Measurements from ENCODE around the gene PLA2G4E.

Gene PLA2G4E

DNA sequence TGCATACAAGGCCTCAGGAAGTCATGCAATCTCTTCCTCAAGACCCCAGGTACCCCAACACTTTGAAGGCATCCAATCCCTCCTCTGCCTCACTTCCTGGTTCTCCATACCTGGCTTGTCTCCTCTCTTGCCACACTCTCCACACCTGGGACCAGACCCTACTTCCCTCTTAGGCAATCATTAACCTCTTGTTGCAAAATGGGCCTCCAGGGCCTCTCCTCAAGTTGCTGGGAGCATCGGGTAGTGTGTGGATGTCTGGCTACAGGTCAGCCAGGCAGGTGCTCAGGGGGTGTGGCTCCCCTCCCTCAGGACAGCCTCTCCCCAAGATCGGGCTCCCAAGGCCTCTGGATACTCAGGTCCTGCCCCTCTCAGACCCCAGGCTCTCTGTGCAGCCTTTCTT is 8.6 kb downstream of the PLA2G4E start:
- no peaks in the 10 kb centered on the region for H3K36me3 ChIP-seq (ENCODE audit: insufficient read depth, low read length)
- H3K4me2 ChIP-seq (ENCODE audit: low read length) = no peak overlapping the region
- H3K9ac ChIP-seq (ENCODE audit: low read depth, low read length) = no peak overlapping the region
- H3K4me3 ChIP-seq (ENCODE audit: low read length) = no peak overlapping the region
- H3K9me3 ChIP-seq (replicated peaks; ENCODE audit: low read length) = no peaks in the 10 kb centered on the region
- H3K27me3 ChIP-seq (ENCODE audit: control insufficient read depth, insufficient read depth, low read length) = peaks cover 81% of the 10 kb centered on the region
- no peaks in the 10 kb centered on the region for H3K4me1 ChIP-seq (ENCODE audit: control insufficient read depth, insufficient read depth, low read length)

DNA sequence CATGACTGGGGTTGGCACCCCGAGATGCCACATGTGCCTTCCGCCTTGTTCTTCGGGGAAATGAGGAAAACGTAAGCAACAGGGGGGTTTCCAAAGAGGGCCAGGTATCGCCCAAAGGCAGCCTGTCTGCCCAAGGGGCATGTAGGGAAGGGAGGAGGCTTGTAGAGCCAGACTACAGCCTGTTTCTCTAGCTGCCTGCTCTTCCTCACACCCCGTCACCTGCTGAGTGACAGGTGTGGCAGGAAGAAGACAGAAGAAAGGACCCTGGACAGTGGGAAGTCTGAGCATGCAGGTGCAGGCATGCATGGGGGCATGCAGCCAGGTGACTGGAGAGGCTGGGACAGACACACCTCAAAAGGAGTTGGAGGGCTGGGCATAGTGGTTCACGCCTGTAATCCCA is 9.8 kb downstream of the PLA2G4E start:
- Histone ChIP-seq H3K4me3 (ENCODE audit: low read length) (no peak overlapping the region), H3K4me2 (ENCODE audit: low read length) (no peak overlapping the region), H3K36me3 (ENCODE audit: insufficient read depth, low read length) (no peaks in the 10 kb centered on the region), H3K9ac (ENCODE audit: low read depth, low read length) (no peak overlapping the region), H3K9me3 (replicated peaks; ENCODE audit: low read length) (no peaks in the 10 kb centered on the region), H3K4me1 (ENCODE audit: control insufficient read depth, insufficient read depth, low read length) (no peaks in the 10 kb centered on the region), H3K27me3 (ENCODE audit: control insufficient read depth, insufficient read depth, low read length) (peaks cover 76% of the 10 kb centered on the region)

DNA sequence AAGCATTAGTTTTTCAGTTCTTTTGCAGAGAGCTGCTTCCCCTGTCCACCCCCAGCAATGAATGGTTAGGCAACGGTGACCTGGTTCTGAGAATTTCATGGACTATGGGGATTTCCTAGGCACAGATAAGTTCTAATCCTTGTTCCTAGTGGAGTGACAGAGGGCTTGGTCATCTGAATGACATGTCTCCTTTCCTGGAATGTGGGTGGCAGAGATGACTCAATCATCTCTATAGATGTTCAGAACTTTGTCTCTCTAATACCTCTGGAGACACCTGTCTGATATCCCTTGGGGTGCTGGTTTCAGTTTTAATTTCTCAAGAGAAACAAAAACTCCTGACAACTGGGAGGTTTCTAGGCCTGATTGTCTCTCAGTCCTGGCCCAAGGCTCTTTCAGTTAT is 10.4 kb downstream of the PLA2G4E start:
- H3K4me3 ChIP-seq (ENCODE audit: low read length) = no peak overlapping the region
- peaks cover 74% of the 10 kb centered on the region for H3K27me3 ChIP-seq (ENCODE audit: control insufficient read depth, insufficient read depth, low read length)
- H3K4me1 ChIP-seq (ENCODE audit: control insufficient read depth, insufficient read depth, low read length) = no peaks in the 10 kb centered on the region
- no peaks in the 10 kb centered on the region for H3K9me3 ChIP-seq (replicated peaks; ENCODE audit: low read length)
- no peaks in the 10 kb centered on the region for H3K36me3 ChIP-seq (ENCODE audit: insufficient read depth, low read length)
- no peak overlapping the region for H3K4me2 ChIP-seq (ENCODE audit: low read length)
- H3K9ac ChIP-seq (ENCODE audit: low read depth, low read length) = no peak overlapping the region

DNA sequence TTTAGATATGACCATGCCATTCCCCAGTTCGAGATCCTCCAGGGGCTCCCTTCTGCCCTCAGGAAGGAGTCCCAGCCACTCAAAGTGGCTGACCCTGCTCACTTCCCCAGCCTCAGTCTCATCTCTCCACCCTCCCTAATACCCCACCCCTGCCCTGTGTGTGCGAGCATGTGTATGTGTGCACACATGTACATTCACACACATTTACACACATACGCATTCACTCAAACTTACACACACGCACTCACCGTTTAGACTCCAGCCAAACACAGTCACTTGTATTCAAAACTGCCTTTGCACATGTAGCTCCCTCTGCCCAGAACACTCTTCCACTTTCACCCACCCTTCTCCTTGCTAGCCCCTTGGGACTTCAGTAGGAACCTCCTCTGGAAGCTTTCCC is 11.4 kb downstream of the PLA2G4E start:
- H3K9ac ChIP-seq (ENCODE audit: low read depth, low read length) = no peak overlapping the region
- H3K27me3 ChIP-seq (ENCODE audit: control insufficient read depth, insufficient read depth, low read length) = peaks cover 70% of the 10 kb centered on the region
- H3K36me3 ChIP-seq (ENCODE audit: insufficient read depth, low read length) = no peaks in the 10 kb centered on the region
- H3K4me2 ChIP-seq (ENCODE audit: low read length) = no peak overlapping the region
- H3K9me3 ChIP-seq (replicated peaks; ENCODE audit: low read length) = no peaks in the 10 kb centered on the region
- H3K4me1 ChIP-seq (ENCODE audit: control insufficient read depth, insufficient read depth, low read length) = no peaks in the 10 kb centered on the region
- no peak overlapping the region for H3K4me3 ChIP-seq (ENCODE audit: low read length)

DNA sequence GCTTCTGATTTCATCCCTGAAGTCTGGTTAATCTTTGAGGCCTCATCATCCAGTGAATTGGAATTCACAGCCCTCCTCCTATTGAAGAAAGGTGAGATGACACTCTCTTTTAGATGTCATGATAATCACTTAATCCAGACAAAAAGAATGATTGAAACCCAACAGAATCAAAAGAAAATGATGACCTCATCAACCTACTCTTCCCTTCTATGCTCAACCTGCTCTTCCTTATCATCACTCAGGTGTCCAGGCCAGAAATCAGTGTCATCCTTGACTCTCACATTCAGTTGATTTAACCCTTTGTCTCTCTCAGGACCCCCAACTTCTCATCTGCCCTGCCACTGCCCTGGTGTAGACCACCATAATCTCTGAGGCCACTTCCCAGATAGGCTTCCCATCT is 11.8 kb downstream of the PLA2G4E start:
- H3K9me3 ChIP-seq (replicated peaks; ENCODE audit: low read length) = no peaks in the 10 kb centered on the region
- H3K4me3 ChIP-seq (ENCODE audit: low read length) = no peak overlapping the region
- H3K9ac ChIP-seq (ENCODE audit: low read depth, low read length) = no peak overlapping the region
- H3K4me2 ChIP-seq (ENCODE audit: low read length) = no peak overlapping the region
- no peaks in the 10 kb centered on the region for H3K4me1 ChIP-seq (ENCODE audit: control insufficient read depth, insufficient read depth, low read length)
- H3K36me3 ChIP-seq (ENCODE audit: insufficient read depth, low read length) = no peaks in the 10 kb centered on the region
- peaks cover 66% of the 10 kb centered on the region for H3K27me3 ChIP-seq (ENCODE audit: control insufficient read depth, insufficient read depth, low read length)

DNA sequence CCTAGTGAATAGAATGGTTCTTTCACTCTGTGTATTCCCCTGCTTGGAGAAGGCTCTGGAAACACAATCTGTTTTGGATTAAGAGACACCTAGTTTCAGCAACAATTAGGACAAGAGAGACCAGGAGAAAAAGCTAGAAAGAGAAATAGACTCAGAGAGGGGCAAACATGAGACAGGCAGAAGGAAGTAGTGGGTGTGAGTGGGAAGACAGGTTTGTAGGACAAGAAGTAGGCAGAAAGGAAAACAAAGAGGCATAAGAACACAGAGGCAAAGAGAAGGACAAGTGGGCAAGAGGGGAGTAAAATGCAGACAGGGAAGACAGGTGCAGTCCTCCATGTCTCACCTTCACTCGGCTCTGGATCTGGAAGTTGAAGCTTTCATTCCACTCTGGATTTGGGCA is 13.5 kb downstream of the PLA2G4E start:
- Histone ChIP-seq H3K4me3 (ENCODE audit: low read length) (no peak overlapping the region), H3K4me2 (ENCODE audit: low read length) (no peak overlapping the region), H3K27me3 (ENCODE audit: control insufficient read depth, insufficient read depth, low read length) (peaks cover 72% of the 10 kb centered on the region), H3K36me3 (ENCODE audit: insufficient read depth, low read length) (no peaks in the 10 kb centered on the region), H3K4me1 (ENCODE audit: control insufficient read depth, insufficient read depth, low read length) (no peaks in the 10 kb centered on the region), H3K9ac (ENCODE audit: low read depth, low read length) (no peak overlapping the region), H3K9me3 (replicated peaks; ENCODE audit: low read length) (no peaks in the 10 kb centered on the region)

DNA sequence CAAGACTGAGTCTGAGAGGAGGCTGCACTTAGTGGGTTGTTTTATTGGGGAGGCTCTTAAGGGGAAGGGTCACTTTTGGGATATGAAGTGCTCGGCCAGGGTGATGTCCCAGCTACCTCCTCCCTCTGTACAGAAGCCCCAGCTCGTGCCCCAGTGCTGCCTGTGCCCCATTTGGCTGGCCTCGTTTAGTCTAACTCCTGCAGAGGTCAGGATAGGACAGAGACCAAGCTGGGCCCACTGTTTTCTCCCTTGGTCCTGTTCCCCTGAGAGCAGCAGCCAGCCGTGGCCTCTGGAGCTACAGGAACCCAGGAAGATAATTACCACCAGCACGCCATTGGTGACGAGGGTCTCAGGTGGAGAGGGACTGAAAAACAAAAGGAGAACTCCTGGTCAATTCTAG is 18.5 kb downstream of the PLA2G4E start:
- Histone ChIP-seq H3K36me3 (ENCODE audit: insufficient read depth, low read length) (no peaks in the 10 kb centered on the region), H3K9me3 (replicated peaks; ENCODE audit: low read length) (no peaks in the 10 kb centered on the region)

DNA sequence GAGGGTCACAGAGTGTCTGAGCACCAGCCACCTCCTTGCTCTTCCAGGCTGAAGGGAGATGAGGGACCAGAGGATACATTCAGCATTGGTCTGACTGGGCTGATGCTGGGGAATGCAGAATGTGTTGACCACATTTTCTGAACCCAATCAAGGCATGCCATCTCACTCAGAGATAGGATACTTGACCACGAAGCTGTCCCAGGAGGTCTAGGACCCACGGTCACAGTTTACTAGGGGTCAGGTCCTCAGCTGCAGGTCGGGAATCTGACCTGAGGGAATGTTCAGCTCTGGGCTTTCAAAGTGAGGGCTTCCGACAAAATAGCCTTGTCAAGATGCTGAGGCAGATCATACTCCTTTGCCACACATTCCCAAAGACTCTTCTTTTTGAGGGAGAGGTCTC is 19.6 kb downstream of the PLA2G4E start:
- Histone ChIP-seq H3K27me3 (ENCODE audit: control insufficient read depth, insufficient read depth, low read length) (peaks cover 78% of the 10 kb centered on the region), H3K4me1 (ENCODE audit: control insufficient read depth, insufficient read depth, low read length) (no peaks in the 10 kb centered on the region), H3K4me3 (ENCODE audit: low read length) (no peak overlapping the region), H3K4me2 (ENCODE audit: low read length) (no peak overlapping the region), H3K36me3 (ENCODE audit: insufficient read depth, low read length) (no peaks in the 10 kb centered on the region), H3K9ac (ENCODE audit: low read depth, low read length) (no peak overlapping the region), H3K9me3 (replicated peaks; ENCODE audit: low read length) (no peaks in the 10 kb centered on the region)

More for the DNA sequence above, 18.5 kb downstream of the PLA2G4E start:
- Histone ChIP-seq H3K4me2 (ENCODE audit: low read length) (no peak overlapping the region), H3K4me3 (ENCODE audit: low read length) (no peak overlapping the region), H3K27me3 (ENCODE audit: control insufficient read depth, insufficient read depth, low read length) (peaks cover 76% of the 10 kb centered on the region), H3K9ac (ENCODE audit: low read depth, low read length) (no peak overlapping the region), H3K4me1 (ENCODE audit: control insufficient read depth, insufficient read depth, low read length) (no peaks in the 10 kb centered on the region)

DNA sequence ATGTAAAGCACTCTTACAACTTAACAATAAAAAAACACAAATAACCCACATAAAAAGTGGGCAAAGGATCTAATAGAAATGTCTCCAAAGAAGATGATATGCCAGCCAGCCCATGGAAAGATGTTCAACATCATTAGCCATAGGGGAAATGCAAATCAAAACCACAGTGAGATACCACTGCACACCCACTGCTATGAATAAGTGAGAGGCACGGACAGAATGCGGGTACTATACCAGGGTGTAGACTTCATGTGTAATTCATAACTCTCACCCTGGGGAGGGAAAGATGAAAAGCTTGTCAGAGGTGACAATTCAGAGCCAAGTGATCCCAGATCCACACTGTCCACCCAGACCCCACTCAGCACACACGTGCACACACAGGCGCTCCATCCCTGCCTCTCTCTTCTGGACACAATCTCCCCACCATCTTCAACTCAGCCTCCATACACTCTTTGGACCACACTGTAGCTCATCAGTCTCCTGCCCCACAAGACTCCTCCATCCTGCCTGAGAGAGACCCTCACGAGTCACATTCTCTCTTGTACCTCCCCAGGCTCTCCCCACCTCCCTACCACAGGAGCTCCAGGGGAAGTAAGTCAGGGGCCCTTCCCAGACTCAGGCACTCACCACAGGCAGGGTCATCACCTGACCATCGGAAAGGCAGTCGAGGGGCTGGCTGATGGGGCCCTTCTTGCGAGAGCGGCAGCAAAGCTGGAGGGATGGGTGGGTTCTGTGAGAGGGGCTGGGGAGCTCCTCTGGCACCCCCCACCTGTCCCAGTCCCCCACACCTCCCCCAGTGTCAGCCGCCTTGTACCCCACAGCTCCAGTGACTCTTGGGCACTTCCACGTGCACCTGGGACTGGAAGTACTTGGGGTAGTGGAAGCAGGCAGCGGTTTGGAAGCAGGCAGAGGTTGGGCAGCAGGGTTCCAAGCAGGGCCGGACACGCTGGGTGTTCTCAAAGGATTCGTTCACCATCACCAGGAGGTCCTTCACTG is 21.3 kb downstream of the PLA2G4E start:
- Histone ChIP-seq H3K4me2 (ENCODE audit: low read length) (no peak overlapping the region), H3K4me1 (ENCODE audit: control insufficient read depth, insufficient read depth, low read length) (no peaks in the 10 kb centered on the region), H3K36me3 (ENCODE audit: insufficient read depth, low read length) (no peaks in the 10 kb centered on the region), H3K9ac (ENCODE audit: low read depth, low read length) (no peak overlapping the region), H3K27me3 (ENCODE audit: control insufficient read depth, insufficient read depth, low read length) (peaks cover 76% of the 10 kb centered on the region), H3K4me3 (ENCODE audit: low read length) (no peak overlapping the region), H3K9me3 (replicated peaks; ENCODE audit: low read length) (no peaks in the 10 kb centered on the region)

DNA sequence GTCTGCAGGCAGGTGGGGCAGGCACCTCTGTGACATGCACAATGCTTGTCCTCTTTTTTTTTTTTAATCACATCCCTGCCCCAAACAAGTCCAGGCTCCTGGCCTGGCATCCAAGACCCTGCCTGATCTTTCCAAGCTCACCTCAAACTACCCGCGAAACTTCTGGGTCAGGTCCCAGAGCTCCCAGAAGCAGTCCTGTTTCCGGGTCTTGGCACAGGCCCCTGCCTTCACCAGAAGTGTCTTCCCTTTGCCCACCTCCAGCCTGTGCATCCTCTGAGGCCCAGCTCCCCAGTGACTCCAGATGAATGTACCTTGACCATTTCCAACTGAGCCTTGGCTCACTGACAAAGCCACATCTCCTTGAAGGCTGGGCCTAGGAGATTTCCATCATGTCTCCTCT is 23.0 kb downstream of the PLA2G4E start:
- H3K4me3 ChIP-seq (ENCODE audit: low read length) = no peak overlapping the region
- H3K4me2 ChIP-seq (ENCODE audit: low read length) = no peak overlapping the region
- peaks cover 68% of the 10 kb centered on the region for H3K27me3 ChIP-seq (ENCODE audit: control insufficient read depth, insufficient read depth, low read length)
- H3K36me3 ChIP-seq (ENCODE audit: insufficient read depth, low read length) = no peaks in the 10 kb centered on the region
- no peaks in the 10 kb centered on the region for H3K4me1 ChIP-seq (ENCODE audit: control insufficient read depth, insufficient read depth, low read length)
- H3K9ac ChIP-seq (ENCODE audit: low read depth, low read length) = no peak overlapping the region
- no peaks in the 10 kb centered on the region for H3K9me3 ChIP-seq (replicated peaks; ENCODE audit: low read length)

DNA sequence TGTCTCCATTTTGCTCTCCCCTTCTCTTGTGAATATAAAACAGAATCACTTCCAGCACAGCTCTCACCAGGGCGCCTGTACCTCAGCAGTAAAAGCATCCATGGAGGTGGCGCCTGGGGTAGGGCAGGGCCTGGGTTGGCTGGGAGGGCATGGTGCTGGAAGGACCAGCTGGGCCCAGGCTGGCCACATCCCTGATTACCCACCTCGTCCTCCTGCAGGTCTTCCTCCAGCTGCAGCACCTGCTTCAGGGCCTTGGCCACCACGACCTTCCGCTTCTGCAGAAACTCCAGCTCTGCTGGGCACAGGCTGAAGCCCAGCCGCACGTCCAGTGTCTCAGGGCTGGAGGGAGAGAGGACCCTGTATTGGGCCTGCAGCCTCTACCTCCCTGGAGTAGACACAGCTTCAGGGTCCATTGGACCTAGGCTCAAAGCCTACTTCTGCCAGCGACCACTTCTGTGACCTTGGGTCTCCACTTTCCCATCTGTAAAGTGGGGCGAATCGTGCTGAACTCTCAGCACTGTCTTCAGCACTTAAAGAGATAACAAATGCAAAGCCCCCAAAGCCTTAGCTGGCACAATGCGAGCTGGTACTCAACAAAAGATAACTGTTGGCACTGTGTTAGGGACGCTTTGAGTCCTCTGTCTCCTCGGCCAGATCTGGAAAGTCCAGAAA is 23.8 kb downstream of the PLA2G4E start:
- Histone ChIP-seq H3K4me3 (ENCODE audit: low read length) (no peak overlapping the region), H3K27me3 (ENCODE audit: control insufficient read depth, insufficient read depth, low read length) (peaks cover 66% of the 10 kb centered on the region), H3K9ac (ENCODE audit: low read depth, low read length) (no peak overlapping the region), H3K4me1 (ENCODE audit: control insufficient read depth, insufficient read depth, low read length) (no peaks in the 10 kb centered on the region), H3K36me3 (ENCODE audit: insufficient read depth, low read length) (no peaks in the 10 kb centered on the region), H3K9me3 (replicated peaks; ENCODE audit: low read length) (no peaks in the 10 kb centered on the region), H3K4me2 (ENCODE audit: low read length) (no peak overlapping the region)
